Neutrophil (primary cell): ENCODE data around the gene ORMDL1.
"Not testable (repeated sequence)": the region's sequence is repeated elsewhere in the genome, so short reads cannot be mapped to it uniquely, and the experiment has no call there.

ENCODE experiments used
- H3K27ac ChIP-seq: fragments of 200-600 bp; sonication (generic); 2 replicates; pipeline ENCODE4 v1.5.1; 2016; ENCODE audit warnings: mild to moderate bottlenecking, moderate library complexity
- H3K27me3 ChIP-seq: fragments of 200-600 bp; sonication (generic); 2 replicates; pipeline ENCODE4 v1.6.0; 2016; ENCODE audit warnings: mild to moderate bottlenecking
- H3K36me3 ChIP-seq: fragments of 200-600 bp; sonication (generic); 2 replicates; pipeline ENCODE4 v1.5.1; 2017
- H3K4me1 ChIP-seq, 2 experiments: fragments of 200-600 bp in 1 of 2; sonication (generic) in 1 of 2; 1 replicate in 1 of 2; 2 replicates in 1 of 2; pipeline versions ENCODE4 v1.5.1 to v1.6.1; 2013 to 2016; ENCODE audit warnings: low read depth in 1 of 2, low read length in 1 of 2, mild to moderate bottlenecking in 1 of 2, moderate library complexity in 1 of 2; ENCODE audit not compliant: control insufficient read depth in 1 of 2, insufficient read depth in 1 of 2
- H3K4me3 ChIP-seq, 2 experiments: fragments of 200-600 bp in 1 of 2; sonication (generic) in 1 of 2; 1 replicate in 1 of 2; 2 replicates in 1 of 2; pipeline ENCODE4 v1.5.1; 2013 to 2016; ENCODE audit warnings: low read depth in 1 of 2, low read length in 1 of 2, mild to moderate bottlenecking in 1 of 2, moderate library complexity in 1 of 2
- H3K9me3 ChIP-seq: fragments of 200-600 bp; sonication (generic); 2 replicates; pipeline ENCODE4 v1.5.1; 2016
- CTCF ChIP-seq: fragments of 200-600 bp; sonication (generic); IDR thresholded peaks from 2 replicates; pipeline ENCODE4 v1.5.1; 2016; ENCODE audit warnings: antibody characterized with exemption

The ORMDL1 gene

DNA sequence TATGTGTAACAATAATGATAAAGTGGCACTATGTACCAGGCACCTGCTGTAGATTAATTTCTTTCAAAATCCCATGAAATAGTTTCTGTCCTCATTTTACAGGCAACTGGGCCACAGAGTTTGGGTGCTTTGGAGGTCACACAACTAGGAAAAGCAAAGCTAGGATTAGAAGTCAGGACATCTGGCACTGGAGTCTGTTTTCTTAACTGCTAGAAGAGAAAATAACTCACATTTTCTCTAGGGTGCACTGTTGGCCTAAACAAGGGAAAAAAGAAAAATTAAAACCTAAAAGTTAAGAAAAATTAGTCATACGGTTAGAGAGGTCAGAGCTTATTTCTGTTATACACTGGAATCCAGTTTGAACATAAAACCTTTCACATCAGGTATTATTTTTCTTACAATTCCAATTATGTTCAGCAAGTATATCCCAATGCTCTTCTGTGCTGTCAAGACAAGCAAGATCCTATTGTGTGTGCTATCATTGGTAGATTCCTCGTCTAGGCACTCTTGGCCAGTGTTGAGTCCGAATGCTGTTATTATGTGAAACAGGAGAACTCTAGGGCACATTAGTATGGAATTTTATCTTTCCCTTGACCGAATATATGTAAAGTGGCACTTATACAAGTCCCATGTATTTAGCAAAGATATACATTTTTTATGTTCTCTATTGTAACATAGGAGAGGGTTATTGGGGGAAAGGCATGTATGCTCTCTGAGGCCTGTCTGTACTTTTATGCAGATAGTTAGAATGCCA lies 20.1 kb downstream of the ORMDL1 start:
- Histone ChIP-seq H3K4me1 (peaks cover 5 to 9% of the 10 kb centered on the region in 2 experiments), H3K36me3 (peaks cover 9% of the 10 kb centered on the region), H3K27me3 (no peaks in the 10 kb centered on the region), H3K27ac (no peak overlapping the region), H3K4me3 (no peak overlapping the region), H3K9me3 (no peaks in the 10 kb centered on the region)
- TF ChIP-seq CTCF: no peak

DNA sequence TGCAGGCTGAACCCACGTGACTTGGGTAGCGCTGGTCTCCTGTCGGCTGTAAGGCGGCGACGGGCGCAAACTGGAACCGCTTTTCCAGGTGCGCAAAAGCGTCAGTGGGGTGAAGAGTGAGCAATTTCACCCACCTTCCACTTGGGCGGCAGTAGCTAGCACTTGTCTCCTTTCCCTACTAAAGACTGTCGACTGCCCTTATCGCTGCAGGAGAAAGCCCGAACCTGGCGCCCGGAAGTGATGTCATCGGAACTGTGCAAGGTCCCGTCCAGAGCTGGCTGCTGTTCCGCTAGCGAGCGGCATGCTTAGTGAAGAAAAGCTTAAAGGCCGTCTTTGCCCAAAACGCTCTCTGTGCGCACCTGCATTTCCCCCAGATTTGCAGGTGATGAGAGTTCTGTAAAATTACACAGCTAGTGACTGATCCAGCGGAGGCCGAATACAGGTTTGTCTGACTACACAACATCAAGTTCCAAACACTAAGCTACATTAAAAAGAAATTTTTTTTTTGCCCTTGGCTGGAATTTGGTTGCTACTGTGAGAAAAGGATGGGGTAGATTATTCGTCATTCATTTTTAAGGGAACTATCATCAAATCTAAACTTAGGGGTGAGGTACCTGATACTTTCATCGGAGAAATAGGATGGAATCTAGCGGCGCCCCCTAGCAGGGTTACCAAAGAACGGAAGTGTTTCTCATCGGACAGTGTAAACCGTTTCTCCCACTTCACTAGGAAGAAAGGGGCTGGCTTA lies 21.4 kb downstream of the ORMDL1 start, which contains the start of gene OSGEPL1:
Gene OSGEPL1, minus strand, starts transcription at position 242 of the 748 bp plus-strand sequence. CDS start 1,152 bp downstream, outside the sequence.
- H3K9me3 ChIP-seq: no peaks in the 10 kb centered on the region
- H3K27me3 ChIP-seq: no peaks in the 10 kb centered on the region
- peak; percentile 36 for TF ChIP-seq CTCF
- H3K36me3 ChIP-seq: peaks cover 9% of the 10 kb centered on the region
- H3K4me3 ChIP-seq: peak within 1 kb of the TSS; percentile 84 to 87
- H3K27ac ChIP-seq: peak within 1 kb of the TSS; percentile 86
- peaks cover 5 to 9% of the 10 kb centered on the region in 2 experiments for H3K4me1 ChIP-seq

DNA sequence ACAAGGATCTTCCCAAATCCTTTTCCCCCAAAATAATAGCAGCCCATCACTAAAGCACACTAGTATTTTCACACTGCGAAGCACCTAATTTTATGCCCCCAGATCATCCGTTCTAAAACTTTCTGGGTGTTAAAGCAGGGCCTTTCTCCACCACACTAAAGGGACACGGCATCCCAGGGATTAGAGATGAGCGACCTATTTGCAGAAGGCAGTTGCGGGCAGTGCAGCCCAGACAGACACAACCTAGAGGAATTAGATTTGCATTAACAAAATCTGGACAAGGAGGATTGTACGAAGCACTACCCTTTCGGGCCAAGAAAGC lies 21.9 kb downstream of the ORMDL1 start:
- Histone ChIP-seq H3K36me3 (peaks cover 9% of the 10 kb centered on the region), H3K9me3 (no peaks in the 10 kb centered on the region), H3K4me1 (peaks cover 5 to 9% of the 10 kb centered on the region in 2 experiments), H3K4me3 (peak overlapping the region; percentile 84 to 87), H3K27ac (peak overlapping the region; percentile 86), H3K27me3 (no peaks in the 10 kb centered on the region)
- no peak for TF ChIP-seq CTCF

DNA sequence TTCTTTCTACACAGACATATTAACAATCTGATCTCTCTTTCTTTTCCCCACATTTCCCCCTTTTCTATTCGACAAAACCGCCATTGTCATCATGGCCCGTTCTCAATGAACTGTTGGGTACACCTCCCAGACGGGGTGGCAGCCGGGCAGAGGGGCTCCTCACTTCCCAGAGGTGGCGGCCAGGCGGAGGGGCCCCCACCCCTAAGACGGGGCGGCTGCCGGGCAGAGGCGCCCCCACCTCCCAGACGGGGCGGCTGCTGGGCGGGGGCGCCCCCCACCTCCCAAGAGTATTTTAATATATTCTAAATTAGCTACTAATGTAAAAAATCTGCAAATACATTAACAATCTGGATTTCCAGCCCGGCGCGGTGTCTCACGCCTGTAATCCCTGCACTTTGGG lies 24.0 kb downstream of the ORMDL1 start:
- not testable (repeated sequence) for H3K4me3 ChIP-seq, H3K36me3 ChIP-seq, H3K4me1 ChIP-seq, H3K27ac ChIP-seq, H3K9me3 ChIP-seq, H3K27me3 ChIP-seq

- Histone ChIP-seq H3K27me3 (no peaks in the 10 kb centered on the region), H3K36me3 (no peaks in the 10 kb centered on the region), H3K4me3 (no peak overlapping the region), H3K4me1 (no peaks in the 10 kb centered on the region), H3K27ac (no peak overlapping the region), H3K9me3 (no peaks in the 10 kb centered on the region)
- no peak for TF ChIP-seq CTCF
Observed at GRCh38 chr2:189756311-189756952, 27.7 kb downstream of the ORMDL1 start.
